HG02678 (cell line): Measurements from ENCODE around the gene SMYD2.

Experiments used
- ATAC-seq: cut with Tn5 transposase; IDR thresholded peaks from one replicate; pipeline ENCODE4 v1.9.1; 2021; ENCODE audit warnings: mild to moderate bottlenecking, moderate library complexity; ENCODE audit not compliant: unreplicated experiment

Gene SMYD2

DNA sequence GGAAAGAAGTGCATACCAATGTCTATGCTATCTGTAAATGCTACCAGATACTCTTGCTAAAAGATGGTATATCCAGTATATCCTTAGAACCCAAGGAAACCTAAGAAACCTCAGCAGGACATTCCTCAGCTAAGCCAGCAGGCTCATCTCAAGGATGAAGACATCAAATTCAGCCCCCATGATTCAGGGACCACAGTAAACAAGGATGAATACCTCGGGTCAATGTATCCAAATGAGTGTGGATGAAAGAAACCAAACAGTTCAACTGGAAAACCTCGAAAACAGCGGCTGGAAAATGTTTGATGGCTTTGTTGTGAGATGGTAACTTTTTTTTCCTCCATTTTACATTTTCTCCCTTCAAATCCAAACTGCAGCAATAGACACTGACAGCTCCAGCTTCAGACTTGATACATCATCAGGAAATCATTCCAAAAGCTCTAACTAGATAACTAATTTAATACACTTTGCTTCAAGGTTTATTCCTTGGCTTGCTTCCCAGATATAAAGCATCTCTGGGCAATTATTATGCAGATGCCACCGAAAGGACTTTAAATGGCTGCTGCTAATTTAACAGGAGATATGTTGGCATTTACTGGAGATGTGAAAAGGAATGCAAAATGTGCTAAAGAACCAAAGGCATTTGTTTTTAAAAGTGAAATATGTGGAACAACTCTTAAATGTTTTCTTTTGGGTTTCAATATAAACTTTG is 73.6 kb downstream of the SMYD2 start:
- ATAC-seq: no peak

DNA sequence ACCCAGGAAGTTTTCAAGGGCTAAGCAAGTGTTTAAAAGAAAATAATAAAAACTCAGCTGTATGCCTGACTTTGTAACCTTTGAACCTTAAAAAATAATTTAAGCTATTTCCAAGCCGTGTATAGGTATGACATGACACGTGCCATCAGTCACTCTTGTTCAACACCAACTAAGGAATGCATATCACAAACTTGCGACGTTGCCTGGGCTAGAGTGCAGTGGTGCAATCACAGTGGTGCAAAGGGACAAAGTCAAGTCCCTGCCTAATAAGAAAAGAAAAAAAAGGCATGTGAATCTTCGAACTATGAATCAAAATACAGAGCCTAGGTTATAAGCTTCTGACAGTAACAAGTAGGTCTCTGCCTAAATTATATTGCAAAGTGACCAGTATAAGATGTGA is 79.2 kb downstream of the SMYD2 start:
- ATAC-seq: no peak

DNA sequence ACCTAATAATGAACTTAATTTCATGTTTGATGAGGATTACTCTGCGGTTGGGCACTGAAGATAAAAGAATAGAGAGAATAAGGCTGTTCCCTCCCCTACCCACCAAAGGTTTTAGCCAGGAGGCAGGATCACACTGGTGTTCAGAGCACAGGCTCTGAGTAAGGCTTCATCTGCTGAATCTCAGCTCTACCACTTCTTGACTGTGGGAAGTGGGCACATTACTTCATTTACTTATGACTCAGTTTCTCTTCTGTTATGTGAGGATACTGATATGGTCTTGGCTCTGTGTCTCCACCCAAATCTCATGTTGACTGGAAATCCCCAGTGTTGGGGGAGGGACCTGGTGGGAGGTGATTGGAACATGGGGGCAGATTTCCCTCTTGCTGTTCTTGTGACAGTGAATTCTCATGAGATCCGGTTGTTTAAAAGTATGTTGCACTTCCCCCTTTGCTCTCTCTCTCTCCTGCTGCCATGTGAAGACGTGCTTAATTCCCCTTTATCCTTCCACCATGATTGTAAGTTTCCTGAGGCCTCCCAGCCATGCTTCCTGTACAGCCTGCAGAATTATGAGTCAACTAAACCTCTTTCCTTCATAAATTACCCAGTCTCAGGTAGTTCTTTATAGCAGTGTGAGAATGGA is 79.7 kb downstream of the SMYD2 start:
- no peak for ATAC-seq

DNA sequence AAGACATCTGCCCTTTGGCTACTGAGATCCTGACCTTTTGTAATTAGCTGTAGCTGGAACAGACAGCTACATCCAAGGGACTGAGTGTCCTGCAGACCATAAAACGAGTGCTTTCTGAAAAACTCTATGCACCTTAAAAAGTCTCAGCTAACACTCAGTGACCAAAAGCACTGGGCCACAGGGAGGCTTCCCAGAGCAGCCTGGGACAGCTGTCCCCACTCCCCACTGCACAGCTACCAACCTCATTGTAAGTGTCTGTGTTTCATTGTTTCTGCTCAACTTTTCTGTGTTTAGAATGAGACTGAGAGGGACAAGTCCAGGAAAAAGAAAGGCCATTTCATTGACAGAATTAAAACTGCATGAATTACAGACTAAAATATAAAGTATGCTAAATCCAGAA is 80.7 kb downstream of the SMYD2 start:
- ATAC-seq: no peak

DNA sequence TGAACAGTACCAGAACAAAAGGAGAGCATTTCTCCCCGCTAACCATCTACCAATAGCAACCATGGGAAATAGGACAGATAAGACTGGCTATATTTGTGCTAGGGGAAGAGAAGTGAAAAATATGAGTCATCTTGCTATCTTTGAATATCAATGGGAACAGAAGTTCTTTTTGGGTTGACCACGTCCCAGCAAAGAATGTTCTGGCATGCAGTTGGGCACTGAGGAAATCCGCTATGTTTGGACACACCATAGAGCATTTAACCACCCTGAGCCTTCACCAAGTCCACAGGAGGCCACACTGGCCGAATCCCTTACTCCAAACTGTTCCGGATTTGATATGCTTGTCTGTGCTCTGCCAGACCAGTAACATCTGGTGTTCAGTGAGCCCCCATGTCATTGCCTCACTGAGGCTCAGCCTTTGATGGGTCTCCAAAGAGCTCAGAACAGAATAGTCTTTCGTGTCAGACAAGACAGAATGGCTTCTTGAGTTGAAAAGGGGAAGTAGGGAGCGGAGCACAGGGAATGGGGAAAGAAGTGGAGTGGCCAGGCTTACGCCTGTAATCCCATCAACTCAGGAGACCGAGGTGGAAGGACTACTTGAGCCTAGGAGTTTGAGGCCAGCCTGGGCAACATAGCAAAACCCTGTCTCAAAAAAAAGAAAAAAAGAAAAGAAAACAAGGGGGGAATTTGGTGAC is 81.4 kb downstream of the SMYD2 start:
- ATAC-seq: no peak

DNA sequence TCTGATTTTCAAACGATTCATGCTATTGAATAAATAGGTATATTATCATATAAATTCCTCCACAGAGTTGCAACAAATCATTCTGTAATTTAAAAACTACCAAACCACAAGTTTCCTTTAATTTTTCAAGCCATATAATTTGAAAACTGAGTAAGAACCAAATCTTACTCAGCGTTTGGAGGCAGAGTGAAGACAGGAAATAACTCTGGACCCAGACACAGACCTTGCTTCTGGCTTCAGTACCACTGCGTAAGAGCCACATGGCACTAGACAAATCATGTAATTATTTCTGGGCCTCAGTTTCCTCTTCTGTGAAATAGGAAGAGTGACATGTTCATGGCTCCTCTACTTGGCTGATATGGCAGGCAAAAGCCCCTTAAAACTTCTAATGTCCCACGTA is 82.4 kb downstream of the SMYD2 start:
- ATAC-seq: no peak

DNA sequence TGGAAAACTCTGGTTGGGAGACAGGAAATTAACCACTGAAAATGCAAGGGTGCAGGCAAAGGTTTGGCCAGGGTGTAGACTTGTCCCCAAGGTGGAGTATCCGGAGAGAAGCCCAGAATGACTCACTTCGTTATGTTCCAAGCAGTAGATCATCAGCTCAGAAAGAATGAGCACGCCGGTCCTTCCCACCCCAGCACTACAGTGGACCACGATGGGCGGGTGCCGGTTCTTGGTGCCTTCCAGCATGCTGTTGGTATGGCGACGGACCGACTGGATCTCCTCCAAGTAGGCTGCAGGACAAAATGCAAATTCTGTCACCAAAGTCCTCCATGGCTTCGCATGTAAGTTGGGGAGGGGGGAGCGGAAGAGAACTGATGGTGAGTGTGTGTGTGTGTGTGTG is 83.4 kb downstream of the SMYD2 start:
- ATAC-seq: no peak

DNA sequence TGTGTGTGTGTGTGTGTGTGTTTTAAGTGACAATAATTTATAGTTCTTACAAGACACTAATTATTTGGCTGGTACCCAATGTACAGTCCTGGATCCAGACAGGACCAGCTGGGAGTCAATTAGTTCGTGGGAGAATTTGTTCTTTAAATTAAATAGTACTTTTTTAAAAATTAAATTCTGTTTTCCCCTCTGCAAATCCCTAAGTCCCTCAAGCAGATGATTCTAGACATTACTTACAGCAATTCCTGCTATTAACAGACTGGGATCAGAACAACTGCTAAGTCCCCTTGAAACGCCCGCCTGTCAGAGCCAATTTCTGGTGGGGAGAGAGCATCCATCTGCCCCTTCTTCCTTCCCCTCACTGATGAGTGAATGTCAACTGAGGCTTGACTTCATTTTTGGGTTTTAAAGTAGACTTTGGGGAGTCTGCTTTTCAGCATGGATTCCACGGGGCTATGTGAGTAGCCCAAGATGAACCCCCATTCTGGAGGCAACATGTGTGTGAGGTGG is 83.9 kb downstream of the SMYD2 start:
- no peak for ATAC-seq

DNA sequence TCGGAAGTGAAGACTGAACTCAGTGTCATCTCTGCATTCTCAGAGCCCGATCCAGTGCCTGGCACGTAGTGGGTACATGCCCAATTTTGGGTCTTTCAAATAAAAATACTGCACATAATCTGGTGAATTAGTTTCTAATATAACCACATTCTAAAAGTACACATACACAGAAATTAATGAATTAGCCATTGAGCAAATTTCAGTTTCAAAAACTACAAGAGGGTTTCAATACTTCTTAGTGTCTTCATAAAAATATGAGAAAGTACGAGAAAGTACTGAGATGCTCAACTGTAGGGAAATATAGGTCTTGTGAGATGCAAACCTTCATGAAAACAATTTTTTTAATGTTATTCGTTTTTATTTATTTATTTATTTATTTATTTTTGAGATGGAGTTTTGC is 86.9 kb downstream of the SMYD2 start:
- no peak for ATAC-seq

DNA sequence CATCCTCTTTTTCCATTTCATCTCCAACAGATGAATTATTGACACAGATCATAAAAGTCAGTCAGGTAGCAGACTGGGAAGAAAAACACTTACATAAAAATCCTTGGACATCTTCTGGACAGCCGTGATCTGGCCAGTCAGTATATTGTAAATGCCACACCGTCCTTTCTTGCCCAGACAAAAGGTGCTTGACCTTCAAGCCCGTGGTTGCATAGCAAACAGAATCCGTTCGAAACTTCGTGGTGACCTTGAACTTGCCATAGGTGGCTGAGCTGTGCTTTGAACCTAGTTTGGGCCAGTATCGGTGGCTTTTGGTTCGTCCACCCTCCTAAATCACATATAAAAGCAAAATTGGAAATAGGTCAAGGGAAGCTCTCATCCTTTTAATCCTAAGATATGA is 88.4 kb downstream of the SMYD2 start:
- ATAC-seq: no peak

DNA sequence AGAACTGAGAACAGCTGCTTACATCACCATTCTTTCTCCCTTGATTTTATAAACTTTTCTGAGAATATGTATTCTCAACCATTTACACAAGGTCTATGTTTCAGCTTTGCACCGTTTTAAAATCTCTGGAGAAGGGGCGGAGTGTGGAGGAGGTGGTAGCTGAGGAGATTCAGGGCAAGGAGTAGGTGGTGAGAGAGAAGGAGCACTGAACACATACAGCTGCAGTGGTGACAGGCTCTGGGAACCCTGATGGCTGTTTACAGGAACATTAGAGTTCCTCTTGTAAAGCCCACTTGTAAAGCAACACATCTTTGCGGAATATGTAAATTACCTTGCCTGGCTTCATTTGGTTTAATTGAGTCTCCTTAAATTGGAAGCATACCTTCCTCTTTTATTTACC is 89.7 kb downstream of the SMYD2 start:
- ATAC-seq: no peak

DNA sequence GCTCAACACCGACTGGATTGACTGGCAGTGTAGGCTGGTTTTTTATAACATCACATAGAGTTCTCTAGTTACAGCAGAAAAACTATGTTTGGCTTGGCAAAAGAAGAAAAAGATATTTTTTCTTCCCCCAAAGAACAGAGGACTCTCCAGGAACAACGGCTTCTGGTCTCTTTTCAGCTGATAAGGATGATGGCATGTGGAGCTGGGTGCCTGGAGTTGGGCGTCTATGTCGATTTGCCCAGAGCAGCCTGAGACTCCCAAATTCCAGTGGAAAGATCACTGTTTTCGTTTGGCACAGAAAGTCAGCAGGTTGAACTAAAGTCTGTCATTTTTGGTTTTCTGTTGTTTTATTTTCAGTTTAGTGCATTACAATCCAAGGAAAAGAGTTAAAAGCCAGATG is 91.1 kb downstream of the SMYD2 start:
- no peak for ATAC-seq

DNA sequence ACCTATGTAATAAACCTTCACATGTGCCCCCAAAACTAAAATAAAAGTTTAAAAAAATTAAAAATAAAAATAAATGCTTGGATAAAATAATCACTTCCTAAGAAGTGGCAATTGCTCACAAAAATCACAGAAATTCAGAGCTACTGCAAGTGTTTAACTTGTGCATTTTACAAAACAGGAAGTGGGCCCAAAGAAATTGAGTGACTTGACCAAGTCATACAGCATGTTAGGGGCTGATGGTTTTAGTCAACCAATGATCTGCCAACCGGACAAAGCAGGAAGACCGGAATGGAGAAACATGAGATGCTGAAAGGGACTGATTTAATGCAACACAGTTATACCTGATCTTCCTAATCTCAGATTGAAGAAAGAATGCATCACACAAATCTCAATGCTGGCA is 96.5 kb downstream of the SMYD2 start:
- ATAC-seq: no peak

DNA sequence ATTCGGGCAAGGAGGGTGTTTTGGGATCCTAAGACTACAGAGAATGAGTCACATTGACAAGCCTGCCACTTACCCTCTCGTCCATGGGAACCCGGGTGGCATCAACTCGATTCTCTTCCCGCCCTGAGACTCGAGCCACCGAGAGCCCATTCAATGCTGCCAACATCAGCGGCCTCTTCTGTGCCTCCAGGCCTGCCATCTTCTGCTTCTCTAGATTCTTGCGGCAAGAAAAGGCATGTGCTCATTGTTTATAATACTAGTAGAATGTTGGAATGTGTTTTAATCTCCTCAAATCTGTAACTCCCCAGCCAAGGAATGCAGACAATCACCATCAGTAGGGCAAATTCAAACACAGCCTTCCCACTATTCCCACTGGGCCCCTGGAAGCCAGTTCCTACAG is 96.9 kb downstream of the SMYD2 start:
- no peak for ATAC-seq

DNA sequence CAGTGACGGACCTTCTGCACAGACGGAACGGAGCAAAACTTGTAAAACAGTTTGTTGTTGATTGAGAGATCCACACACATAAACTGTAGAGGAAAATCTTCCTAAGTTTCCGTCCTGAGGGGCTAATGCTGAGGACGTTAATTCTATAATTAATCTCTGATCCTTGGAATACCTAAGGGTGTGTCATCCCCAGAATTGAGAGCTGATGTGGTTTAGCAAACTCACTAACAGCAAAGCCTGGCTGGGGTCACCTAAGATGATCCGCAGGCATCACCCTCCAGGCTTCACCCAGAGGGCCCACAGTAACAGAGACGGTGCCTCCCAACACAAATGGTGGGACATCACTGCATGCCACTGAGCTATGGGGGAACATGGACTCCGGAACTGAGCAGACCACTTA is 97.5 kb downstream of the SMYD2 start:
- ATAC-seq: no peak

DNA sequence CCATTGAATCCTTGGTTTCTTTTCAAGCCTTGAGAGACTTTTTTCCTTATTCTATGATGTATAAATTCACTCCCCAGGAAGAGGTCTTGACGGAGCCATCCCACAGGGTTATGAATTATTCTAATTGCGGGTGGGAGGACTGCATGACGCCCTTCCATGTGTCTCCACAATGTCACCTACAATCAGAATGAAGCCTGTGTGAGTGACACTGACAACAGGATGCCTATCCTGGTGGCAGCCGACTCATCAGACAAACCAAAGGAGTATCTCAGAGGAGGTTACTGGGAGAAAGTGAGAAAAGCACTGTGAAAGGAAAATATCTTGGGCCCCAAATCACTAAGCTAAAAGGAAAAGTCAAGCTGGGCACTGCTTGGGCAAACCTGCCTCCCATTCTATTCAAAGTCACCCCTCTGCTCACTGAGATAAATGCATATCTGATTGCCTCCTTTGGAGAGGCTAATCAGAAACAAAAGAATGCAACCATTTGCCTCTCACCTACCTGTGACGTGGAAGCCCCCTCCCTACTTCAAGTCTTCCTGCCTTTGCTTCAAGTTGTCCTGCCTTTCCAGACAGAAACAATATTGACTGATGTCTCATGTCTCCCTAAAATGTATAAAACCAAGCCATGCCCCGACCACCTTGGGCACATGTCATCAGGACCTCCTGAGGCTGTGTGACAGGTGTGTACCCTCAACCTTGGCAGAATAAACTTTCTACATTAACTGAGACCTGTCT is 98.4 kb downstream of the SMYD2 start:
- ATAC-seq: no peak

DNA sequence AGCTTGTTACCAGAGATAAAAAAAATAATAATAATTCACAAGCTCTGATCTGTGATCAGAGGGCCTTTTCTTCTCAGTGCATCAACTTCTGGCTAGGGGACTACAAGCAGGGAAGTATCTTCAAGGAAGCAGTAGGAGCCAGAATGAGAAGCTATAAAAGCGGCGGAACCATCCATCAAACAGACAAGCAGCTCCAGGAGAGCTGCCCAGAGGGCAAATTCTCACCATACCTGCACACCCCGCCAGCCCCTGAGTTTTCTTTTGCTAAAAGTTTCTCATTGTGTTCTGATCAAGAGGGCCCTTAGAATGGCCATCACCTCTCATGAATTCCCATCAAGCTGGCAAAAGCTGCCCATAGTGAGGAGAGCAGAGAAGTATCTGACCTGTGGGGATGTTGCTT is 99.4 kb downstream of the SMYD2 start:
- no peak for ATAC-seq

DNA sequence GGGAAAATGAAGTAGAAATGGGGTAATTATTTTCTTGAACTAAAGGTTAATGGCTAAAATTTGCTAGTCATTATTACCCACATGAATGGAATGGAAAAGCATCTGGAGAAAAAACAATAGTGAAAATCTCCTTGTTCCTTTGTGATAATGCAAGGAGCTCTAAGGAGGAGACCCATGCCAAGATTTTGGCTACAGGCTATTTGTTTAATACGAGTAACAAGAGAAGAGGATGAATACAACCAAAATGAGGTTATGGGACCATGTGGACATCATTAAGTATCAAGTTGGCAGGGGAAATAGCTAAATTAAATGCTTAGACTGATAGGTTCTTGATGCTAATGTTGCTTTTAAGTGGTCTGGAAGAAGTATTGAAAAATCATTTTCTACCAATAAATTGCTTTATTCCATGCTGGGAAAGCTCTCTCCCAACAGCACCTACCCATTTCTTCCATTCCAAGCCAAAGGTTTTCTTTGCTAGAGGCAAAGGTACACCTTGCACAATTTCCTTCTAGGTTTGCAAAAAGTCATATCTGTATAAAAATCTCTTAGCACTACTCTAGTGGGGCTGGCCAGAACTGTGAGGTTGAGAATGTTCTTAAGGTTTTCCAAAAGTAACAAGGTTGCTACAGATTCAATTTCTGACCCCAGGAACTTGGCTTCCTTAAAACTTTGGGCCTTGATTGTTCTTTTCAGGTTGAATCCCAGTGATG is 100.2 kb downstream of the SMYD2 start:
- no peak for ATAC-seq

DNA sequence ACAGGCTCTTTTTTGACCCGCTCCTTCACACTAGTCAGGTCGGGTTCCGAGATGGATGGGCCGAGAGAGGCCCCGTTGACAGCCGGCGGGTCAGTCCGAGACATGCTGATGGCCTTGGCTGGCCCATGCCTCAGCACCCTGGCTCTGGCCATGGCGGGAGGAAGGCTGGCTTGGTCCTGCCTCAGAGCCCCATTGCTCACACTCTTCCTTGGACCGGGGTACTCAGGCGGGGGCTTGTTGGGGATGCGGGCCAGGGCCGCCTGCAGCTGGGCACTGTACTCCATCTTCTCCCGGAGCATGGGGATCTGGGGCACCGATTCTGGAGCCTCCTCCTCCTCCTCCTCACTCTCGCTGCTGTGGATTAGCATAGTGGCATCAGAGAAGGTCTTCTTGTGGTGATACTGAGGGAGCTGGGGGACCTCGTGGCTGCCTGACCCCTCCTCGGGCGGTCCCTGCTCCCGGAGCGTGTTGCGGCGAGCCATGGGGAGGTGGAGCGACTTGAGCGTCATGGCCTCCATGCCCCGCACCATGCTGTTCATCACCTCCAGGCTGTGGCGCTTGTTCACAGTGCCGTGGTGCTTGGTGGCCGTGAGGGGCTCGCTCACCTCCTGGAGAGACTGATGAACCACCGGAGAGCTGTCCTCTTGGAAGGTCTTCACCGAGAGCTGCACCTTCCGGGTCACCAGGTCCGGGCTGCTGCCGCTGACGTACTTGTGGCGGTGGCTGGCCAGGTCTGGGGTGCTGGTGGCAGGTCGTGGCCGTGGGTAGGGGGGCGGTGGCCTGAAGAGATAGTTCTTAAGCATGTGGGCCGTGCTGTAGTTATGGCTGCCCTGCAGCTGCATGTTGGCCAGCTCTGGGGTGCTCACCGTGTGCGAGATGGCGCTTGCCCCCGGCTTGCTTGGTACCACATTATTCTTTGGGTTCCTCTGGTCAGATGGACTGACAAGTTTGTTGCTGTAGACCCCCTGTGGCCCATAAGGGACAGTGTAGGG is 102.7 kb downstream of the SMYD2 start:
- ATAC-seq: no peak
